Embryonic facial prominence (tissue), 1 donor: ENCODE measurements around the gene KLHL6.
"Not testable (repeated sequence)": the region's sequence is repeated elsewhere in the genome, so short reads cannot be mapped to it uniquely, and the experiment has no call there.

Source experiments
- DNase-seq: peaks from one replicate; pipeline ENCODE4 v3.0.0-alpha.2; 2016; ENCODE audit errors: extremely low spot score

The KLHL6 gene

DNA sequence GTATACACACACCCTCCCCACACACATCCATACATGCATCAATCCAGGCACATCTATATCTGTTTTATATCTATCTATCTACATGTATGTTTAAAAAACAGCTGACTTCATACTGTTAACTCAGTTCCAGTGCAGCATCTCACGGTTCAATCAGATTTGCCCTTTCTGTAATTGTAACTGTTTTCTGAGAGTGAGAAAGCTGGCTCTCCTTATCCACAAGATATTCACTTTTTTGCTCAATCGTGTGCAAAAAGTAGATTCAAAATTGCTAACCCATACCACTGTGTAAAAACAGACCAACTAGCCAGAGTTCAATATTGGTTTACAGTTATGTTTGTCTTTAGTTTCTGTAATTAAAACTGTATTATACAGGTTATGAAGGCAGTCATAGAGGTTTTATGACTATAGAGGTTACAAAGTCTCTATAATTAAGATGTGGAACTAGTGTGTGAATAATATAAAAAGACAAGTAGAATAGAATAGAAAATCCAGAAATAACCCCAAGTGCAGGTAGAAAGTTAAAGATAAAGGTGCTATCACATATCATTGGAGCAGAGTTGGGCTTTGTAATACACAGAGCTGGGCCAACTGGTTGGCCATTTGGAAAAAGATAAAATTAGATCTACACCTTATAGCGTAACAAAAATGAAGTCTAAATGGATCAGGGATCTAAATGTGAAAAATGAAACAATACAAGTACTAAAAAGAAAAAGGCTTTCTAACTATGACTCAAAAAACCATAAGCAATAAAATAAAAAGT, 107.0 kb downstream of the KLHL6 start:
- no peak for DNase-seq

DNA sequence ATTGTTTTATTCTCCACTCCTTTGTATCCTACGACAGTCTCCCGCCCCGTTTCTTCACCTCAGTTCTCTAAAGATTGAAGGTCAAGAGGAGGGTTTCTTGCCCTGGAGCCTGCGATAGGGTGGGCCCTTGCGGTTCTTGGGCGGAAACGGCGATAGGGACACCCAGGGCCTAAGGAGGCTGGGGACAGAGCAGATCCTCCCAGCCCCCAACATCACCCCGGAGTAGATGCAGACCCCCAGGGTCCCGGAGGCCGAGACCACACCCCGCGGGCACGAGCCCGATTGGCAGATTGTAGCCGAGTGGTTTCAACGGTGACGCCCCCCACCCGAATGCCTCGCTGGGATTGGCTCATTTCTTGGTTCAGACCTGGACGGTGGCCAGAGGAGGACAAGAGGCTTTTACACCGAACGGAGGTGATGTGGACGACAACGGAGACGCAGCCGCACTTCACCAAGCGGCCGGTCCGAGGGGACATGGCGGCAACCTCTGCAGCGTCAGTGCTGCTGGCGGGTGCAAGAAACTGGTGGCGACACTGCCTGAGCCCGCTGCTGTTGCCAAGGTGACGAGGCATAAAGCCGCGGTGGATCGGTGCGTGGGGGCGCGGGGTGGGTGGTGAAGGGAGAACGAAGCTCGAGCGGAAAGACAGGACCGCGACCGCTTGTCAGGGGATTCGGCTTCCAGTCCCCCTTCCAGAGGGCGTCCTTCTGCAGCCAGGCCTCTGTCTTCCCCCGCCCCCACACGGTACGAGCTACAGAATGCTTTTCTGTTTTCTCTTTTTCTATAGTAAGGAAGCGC, 108.1 kb downstream of the KLHL6 start:
- peak; percentile 78 for DNase-seq

- no peak for DNase-seq
Observed at GRCh38 chr3:183446838-183447205, 108.7 kb downstream of the KLHL6 start.

- no peak for DNase-seq
Observed at GRCh38 chr3:183444748-183445147, 110.8 kb downstream of the KLHL6 start.

- DNase-seq = no peak
Observed at GRCh38 chr3:183443395-183444385, 111.8 kb downstream of the KLHL6 start.

DNA sequence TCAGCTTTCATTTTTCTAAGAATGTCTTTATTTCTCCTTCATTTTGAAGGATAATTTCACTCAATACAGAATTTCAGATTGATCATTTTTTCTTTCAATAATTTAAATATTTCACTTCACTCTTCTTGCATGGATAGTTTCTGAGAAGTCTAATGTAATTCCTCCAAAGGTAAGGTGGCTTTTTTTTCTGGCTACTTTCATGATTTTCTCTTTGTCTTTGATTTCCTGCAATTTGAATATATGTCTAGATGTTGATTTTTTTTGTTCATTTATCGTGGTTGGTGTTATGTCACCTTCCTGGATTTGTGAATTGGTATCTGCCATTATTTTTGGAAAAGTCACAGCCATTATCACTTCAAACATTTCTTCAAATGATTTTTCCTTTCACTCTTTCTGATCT, 112.5 kb downstream of the KLHL6 start:
- no peak for DNase-seq

GRCh38 chr3:183440521-183440920, 115.0 kb downstream of the KLHL6 start:
- not testable (repeated sequence) for DNase-seq

- no peak for DNase-seq
Observed at GRCh38 chr3:183439515-183439914, 116.0 kb downstream of the KLHL6 start.

DNA sequence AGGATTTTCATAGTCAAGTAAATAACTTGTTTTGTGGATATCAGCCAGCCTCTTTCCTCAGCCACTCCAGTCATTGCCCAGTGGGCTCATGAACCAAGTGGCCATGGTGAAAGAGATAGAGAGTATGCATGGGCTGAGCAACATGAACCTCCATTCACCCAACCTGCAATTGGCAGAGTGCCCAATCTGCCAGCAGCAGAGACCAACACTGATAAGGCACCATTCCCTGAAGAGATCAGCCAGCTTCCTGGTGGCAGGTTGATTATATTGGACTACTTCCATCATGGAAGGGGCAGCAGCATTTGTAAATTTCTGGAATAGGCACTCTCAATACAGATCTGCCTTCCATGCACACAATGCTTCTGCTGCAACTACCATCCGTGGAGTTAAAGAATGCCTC, 116.8 kb downstream of the KLHL6 start:
- DNase-seq = no peak

- no peak for DNase-seq
Observed at GRCh38 chr3:183437666-183438564, 117.6 kb downstream of the KLHL6 start.
